HL-60 (cell line): ENCODE measurements around the gene ACOXL.

Experiments used
- DNase-seq, 2 experiments: peaks; one replicate each; pipeline ENCODE4 v3.0.0-alpha.2; 2010 to 2020; ENCODE audit warnings: low read depth in 1 of 2, low spot score in 1 of 2
- H3K27ac ChIP-seq: fragments of 250-450 bp; sonication (Bioruptor Pico); replicated peaks from 2 replicates; pipeline ENCODE4 v1.5.1; 2020; ENCODE audit warnings: mild to moderate bottlenecking, moderate library complexity
- H3K27me3 ChIP-seq: fragments of 250-450 bp; sonication (Bioruptor Pico); 2 replicates; pipeline ENCODE4 v1.5.1; 2021; ENCODE audit warnings: mild to moderate bottlenecking, moderate library complexity; ENCODE audit not compliant: insufficient read depth, poor library complexity, severe bottlenecking
- H3K4me3 ChIP-seq: replicated peaks from 2 replicates; pipeline ENCODE4 v1.5.1; 2011; ENCODE audit warnings: mild to moderate bottlenecking, control low read depth, low read length; ENCODE audit not compliant: insufficient read depth
- GABPA ChIP-seq: IDR thresholded peaks from 2 replicates; pipeline ENCODE4 v1.6.1; 2012; ENCODE audit warnings: low read depth
- POLR2AphosphoS5 ChIP-seq: IDR thresholded peaks from 2 replicates; pipeline ENCODE4 v1.6.1; 2012; ENCODE audit warnings: low read depth
- REST ChIP-seq: IDR thresholded peaks from 2 replicates; pipeline ENCODE4 v1.6.1; 2012; ENCODE audit warnings: low read depth; ENCODE audit not compliant: insufficient replicate concordance
- SPI1 ChIP-seq: IDR thresholded peaks from 2 replicates; pipeline ENCODE4 v1.6.1; 2012; ENCODE audit warnings: low read depth, mild to moderate bottlenecking, borderline replicate concordance
- TF ChIP-seq, protein P1 (sequence below): IDR thresholded peaks from one replicate; pipeline ENCODE4 v1.5.1; 2011; ENCODE audit warnings: low read length, control low read depth, inconsistent platforms; ENCODE audit not compliant: insufficient read depth

ACOXL gene

GRCh38 chr2:110950281-110950680, 217.9 kb downstream of the ACOXL start:
- Histone ChIP-seq H3K4me3 (no peak overlapping the region), H3K27ac (no peak overlapping the region), H3K27me3 (no peaks in the 10 kb centered on the region)
- no peak for DNase-seq
- TF ChIP-seq SPI1 (no peak), GABPA (no peak)
- TF ChIP-seq, protein P1, sequence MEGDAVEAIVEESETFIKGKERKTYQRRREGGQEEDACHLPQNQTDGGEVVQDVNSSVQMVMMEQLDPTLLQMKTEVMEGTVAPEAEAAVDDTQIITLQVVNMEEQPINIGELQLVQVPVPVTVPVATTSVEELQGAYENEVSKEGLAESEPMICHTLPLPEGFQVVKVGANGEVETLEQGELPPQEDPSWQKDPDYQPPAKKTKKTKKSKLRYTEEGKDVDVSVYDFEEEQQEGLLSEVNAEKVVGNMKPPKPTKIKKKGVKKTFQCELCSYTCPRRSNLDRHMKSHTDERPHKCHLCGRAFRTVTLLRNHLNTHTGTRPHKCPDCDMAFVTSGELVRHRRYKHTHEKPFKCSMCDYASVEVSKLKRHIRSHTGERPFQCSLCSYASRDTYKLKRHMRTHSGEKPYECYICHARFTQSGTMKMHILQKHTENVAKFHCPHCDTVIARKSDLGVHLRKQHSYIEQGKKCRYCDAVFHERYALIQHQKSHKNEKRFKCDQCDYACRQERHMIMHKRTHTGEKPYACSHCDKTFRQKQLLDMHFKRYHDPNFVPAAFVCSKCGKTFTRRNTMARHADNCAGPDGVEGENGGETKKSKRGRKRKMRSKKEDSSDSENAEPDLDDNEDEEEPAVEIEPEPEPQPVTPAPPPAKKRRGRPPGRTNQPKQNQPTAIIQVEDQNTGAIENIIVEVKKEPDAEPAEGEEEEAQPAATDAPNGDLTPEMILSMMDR: no peak

GRCh38 chr2:110955045-110955444, 222.7 kb downstream of the ACOXL start:
- Histone ChIP-seq H3K4me3 (no peak overlapping the region), H3K27ac (no peak overlapping the region), H3K27me3 (no peaks in the 10 kb centered on the region)
- TF ChIP-seq SPI1: no peak
- TF ChIP-seq, protein P1: no peak
- TF ChIP-seq REST: no peak
- no peak for TF ChIP-seq POLR2AphosphoS5
- TF ChIP-seq GABPA: no peak
- no peak for DNase-seq

DNA sequence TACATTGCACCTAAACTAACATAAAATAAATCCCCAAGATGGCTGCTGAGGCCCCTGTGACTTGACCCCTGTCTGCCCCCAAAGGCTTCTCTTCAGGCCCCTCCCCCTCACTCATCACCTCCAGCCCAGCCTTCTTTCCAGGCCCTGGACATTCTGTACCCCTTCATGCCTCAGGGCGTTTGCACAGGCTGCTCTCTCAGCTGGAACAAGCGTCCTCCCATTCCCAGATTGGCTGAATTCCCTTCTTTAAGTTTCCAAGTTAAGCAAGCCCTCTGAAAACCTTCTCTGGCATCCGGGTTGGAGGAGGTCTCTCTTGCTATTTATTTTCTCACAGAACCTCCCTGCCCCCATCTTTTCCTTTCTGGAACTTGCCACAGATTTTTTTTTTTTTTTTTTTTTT, 223.2 kb downstream of the ACOXL start:
- no peak for DNase-seq
- no peaks in the 10 kb centered on the region for H3K27me3 ChIP-seq
- no peak overlapping the region for H3K27ac ChIP-seq
- TF ChIP-seq GABPA (no peak), POLR2AphosphoS5 (no peak), SPI1 (no peak), REST (no peak)
- TF ChIP-seq, protein P1: no peak
- no peak overlapping the region for H3K4me3 ChIP-seq

DNA sequence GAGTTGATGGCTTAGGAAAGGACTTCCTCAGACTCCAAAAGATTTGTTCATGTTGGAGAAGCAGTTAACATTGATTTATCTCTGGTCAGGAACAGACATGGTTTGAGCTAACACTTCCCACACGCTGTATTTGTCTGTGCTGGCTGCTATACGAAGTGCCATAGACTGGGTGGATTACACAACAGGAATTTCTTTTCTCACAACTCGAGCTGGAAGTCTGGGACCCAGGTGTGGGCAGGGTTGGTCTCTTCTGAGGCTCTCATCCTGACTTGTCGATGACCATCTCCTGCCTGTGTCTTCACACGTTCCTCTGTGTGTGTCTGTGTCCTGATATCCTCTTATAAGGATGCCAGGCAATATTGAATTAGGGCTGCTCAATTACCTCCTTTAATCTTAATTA, 224.9 kb downstream of the ACOXL start:
- Histone ChIP-seq H3K4me3 (no peak overlapping the region), H3K27ac (no peak overlapping the region), H3K27me3 (no peaks in the 10 kb centered on the region)
- TF ChIP-seq SPI1 (no peak), REST (no peak), GABPA (no peak), POLR2AphosphoS5 (no peak)
- TF ChIP-seq, protein P1: no peak
- no peak for DNase-seq
